ENCODE results near the gene MAP7D1. TPM values are rescaled to one million over a fixed set of nuclear protein-coding genes. Genes with fewer than 3 reads are reported as not detected.

MAP7D1 gene
- total RNA-seq, 1 donor from 2014 or later: 212 TPM

DNA sequence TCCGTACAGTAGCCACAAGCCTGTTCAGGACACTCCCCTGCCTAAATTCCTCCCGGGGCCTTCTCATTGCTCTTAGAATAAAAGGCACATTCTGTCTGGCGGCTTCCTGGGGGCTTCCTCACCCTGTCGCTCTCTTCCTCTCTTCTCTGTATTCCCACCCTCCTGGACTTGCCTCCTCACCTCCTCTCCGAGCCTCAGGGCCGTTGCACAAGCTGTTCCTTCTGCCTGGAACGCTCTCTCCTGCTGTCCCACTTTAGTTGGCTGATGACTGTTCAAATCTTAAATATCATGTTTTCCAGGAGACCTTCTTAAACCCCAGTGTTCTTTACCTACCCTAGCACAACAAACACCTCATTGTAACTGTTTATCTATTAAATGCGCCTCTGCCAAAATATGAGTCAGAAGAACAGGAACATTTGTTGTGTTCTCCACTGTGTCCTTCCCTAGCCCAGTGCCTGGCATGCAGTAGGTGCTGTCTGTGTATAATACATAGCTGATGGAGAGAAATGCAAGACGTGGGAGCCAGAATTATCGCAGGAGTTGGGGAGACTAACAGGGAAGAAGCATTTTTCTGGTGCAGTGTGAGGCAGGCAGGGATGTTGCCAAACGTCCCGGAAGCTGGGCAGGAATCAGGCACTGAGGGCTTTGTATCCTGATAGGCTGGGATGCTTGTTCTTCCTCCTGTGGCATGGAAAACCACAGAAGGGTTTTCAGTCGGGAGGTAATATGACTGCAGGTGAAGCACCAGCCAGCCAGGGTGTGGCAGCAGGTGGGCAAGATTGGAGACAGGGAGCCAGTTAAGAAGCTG, 44.2 kb downstream of the MAP7D1 start:
- intact Hi-C loops (cut with micrococcal nuclease): no loop called here

- intact Hi-C loops (cut with micrococcal nuclease): no loop called here
Measured at GRCh38 chr1:36203027-36203553, 47.1 kb downstream of the MAP7D1 start.

GRCh38 chr1:36203554-36204346, 47.8 kb downstream of the MAP7D1 start:
- intact Hi-C loops (cut with micrococcal nuclease): no loop called here

DNA sequence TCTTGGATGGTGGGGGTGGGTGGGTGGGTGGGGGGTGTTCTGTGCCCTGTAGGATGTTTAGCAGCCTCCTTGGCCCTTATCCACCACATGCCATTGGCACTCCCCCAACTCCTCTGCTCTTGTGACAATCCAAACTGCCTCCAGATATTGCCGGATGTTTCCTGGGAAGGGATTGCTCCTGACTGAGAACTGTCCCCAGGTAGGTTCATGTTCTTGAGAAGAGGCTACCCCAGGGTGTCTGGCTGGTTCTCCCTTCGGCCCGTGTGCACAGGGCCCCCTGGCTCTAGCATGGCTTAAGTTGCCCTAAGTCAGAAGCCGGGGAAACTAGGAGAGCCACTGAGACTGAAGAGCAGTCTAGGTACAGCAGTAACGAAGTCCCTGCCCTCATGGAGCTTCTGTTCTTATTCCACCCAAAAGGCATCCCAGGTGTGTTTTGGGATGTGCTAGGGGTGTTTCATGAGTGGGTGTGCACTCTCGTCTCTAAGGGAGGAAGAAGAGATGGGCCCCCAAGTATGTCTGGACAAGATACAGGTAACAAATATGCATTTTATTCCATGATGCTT, 48.5 kb downstream of the MAP7D1 start:
- intact Hi-C loops (cut with micrococcal nuclease): no loop called here

GRCh38 chr1:36206323-36206858, 50.4 kb downstream of the MAP7D1 start:
- intact Hi-C loops (cut with micrococcal nuclease): no loop called here

GRCh38 chr1:36207339-36207738, 51.4 kb downstream of the MAP7D1 start:
- intact Hi-C loops (cut with micrococcal nuclease): no loop called here

- intact Hi-C loops (cut with micrococcal nuclease): no loop called here
Measured at GRCh38 chr1:36208978-36209703, 53.2 kb downstream of the MAP7D1 start.

DNA sequence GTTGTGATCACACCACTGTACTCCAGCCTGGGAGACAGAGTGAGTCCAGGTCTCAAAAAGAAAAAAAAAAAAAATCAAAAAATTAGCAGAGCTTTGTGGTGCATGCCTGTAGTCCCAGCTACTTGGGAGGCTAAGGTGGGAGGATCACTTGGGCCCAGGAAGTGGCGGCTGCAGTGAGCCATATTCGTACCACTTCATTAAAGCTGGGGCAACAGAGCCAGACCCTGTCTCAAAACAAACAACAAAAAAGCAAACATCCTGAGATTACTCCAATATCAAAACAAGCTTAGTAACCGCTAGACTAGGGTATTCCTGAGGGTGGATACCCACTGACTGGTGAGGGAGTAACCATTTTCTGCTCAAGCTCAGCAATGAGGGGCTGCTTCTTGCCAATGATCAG, 55.3 kb downstream of the MAP7D1 start:
- intact Hi-C loops (cut with micrococcal nuclease): no loop called here

- intact Hi-C loops (cut with micrococcal nuclease): no loop called here
Measured at GRCh38 chr1:36211841-36212240, 55.9 kb downstream of the MAP7D1 start.

- intact Hi-C loops (cut with micrococcal nuclease): no loop called here
Measured at GRCh38 chr1:36212782-36213181, 56.8 kb downstream of the MAP7D1 start.

GRCh38 chr1:36217670-36218069, 61.7 kb downstream of the MAP7D1 start:
- intact Hi-C loops (cut with micrococcal nuclease): no loop called here

DNA sequence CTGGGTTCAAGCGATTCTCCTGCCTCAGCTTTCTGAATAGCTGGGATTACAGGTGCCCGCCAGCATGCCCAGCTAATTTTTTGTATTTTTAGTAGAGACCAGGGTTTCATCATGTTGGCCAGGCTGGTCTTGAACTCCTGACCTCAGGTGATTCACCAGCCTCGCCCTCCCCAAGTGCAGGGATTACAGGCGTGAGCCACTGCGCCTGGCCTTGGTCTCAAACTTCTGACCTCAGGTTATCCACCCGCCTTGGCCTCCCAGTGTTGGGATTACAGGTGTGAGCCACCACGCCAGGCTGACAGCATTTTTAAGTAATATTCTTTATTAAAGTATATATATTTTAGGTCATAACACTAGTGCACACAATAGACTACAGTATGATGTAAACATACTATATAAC, 65.9 kb downstream of the MAP7D1 start:
- intact Hi-C loops (cut with micrococcal nuclease): loop anchor here (5.0 to 10.0 kb wide), 3 partner anchors 35 to 287 kb away; partner anchors contain the start of gene AGO3

DNA sequence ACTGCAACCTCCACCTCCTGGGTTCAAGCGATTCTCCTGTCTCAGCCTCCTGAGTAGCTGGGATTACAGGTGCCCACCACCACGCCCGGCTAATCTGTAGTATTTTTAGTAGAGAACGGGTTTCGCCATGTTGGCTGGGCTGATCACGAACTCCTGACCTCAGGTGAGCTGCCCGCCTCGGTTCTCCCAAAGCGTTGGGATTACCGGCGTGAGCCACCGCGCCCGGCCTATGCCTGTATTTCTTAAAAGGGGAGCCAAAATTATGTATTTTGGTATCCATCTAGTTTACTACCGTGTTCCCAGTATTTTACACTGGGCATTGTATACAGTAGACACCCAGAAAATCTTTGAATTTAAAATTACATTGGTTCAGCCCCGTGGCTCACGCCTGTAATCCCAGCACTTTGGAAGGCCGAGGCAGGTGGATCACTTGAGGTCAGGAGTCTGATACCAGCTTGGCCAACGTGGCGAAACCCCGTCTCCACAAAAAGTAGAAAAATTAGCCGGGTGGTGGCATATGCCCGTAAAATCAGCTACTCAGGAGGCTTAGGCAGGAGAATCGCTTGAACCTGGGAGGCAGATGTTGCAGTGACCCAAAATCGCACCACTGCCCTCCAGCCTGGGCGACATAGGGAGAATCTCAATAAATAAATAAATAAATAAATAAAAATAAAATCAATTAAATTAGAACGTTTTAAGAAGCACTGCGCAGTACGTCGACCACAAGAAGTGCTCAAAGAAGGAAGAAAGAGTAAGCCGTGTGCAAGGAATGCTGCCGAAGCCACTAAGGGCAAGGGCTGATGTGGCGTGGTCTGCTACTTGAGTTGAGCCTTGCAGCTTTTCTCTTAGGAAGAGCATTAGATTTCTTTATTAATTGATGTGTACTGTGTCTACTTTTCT, 66.8 kb downstream of the MAP7D1 start:
- intact Hi-C loops (cut with micrococcal nuclease): loop anchor here (5.0 to 10.0 kb wide), 3 partner anchors 35 to 288 kb away; partner anchors contain the start of gene AGO3

DNA sequence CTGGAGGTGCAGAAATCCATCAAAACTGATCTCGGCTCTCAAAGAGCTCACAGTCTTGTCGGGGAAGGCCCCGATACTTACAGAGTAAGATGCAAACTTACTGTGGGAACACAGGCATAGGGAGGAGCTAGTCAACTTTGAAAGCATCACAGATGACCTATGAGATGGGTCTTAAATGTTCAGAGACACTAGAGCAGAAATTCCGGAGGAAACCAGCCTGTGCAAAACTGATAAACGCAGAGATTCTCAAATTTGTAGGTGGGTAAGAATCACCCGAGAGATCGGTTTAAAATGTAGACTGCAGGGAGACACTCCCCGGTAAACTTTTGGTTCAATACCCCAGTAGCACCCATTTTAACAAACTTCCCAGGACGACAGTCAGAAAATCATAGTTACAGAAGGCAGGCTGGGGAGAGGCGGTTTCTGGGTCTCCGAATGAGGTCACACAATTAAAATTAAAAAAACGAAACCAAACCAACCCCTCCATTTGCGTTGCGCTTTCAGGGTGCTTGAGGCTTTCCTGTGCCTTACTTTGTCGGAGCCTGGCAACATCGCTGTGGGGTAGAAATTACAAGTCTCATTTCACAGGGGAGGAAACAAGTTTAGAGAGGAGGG, 67.5 kb downstream of the MAP7D1 start:
- intact Hi-C loops (cut with micrococcal nuclease): loop anchor here (5.0 to 10.0 kb wide), 3 partner anchors 36 to 289 kb away; partner anchors contain the start of gene AGO3

- intact Hi-C loops (cut with micrococcal nuclease): loop anchor here (1.0 to 10.0 kb wide), 8 partner anchors 37 to 289 kb away; partner anchors contain the start of genes ADPRS, AGO3, OSCP1 and SH3D21
Measured at GRCh38 chr1:36223996-36224536, 68.1 kb downstream of the MAP7D1 start, which contains the start of gene THRAP3. Gene THRAP3 (plus strand): TSS chr1:36224443. CDS start chr1:36282564, 58,121 bp downstream.

GRCh38 chr1:36224537-36225282, 68.8 kb downstream of the MAP7D1 start:
- intact Hi-C loops (cut with micrococcal nuclease): loop anchor here (1.0 to 10.0 kb wide), 8 partner anchors 37 to 290 kb away; partner anchors contain the start of genes ADPRS, AGO3, OSCP1 and SH3D21

GRCh38 chr1:36225283-36225899, 69.4 kb downstream of the MAP7D1 start:
- intact Hi-C loops (cut with micrococcal nuclease): loop anchor here (2.0 to 10.0 kb wide), 2 partner anchors 81 to 291 kb away; partner anchors contain the start of genes AGO3 and SH3D21

All from T-helper 2 cell treated with Interferon-gamma antibody and Interleukin-4, amounts not matched to agents 100 ng/mL and 5 ng/mL, for 36 hours (primary cell).